HG02884 (cell line): ENCODE measurements around the gene VARS2.
"Not testable (repeated sequence)": the region's sequence is repeated elsewhere in the genome, so short reads cannot be mapped to it uniquely, and the experiment has no call there.

Experiments
- ATAC-seq: cut with Tn5 transposase; IDR thresholded peaks from one replicate; pipeline ENCODE4 v1.9.1; 2021; ENCODE audit warnings: mild to moderate bottlenecking, moderate library complexity; ENCODE audit not compliant: unreplicated experiment

VARS2 gene

DNA sequence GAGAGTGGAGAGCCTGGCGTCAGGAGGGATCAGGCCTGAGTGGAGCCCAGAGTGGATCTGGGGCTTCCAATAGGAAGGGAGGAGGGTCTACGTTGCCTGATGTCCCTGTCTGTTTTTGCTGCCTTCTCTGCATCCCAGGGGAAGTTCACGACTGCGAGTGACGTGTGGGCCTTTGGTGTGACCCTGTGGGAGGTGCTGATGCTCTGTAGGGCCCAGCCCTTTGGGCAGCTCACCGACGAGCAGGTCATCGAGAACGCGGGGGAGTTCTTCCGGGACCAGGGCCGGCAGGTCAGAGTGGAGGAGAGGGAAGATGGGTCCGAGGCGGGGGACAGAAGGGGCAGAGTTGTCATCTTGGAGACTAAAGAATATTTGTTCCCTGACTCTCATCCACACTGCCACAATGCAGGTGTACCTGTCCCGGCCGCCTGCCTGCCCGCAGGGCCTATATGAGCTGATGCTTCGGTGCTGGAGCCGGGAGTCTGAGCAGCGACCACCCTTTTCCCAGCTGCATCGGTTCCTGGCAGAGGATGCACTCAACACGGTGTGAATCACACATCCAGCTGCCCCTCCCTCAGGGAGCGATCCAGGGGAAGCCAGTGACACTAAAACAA lies 15.2 kb upstream of the VARS2 start:
- ATAC-seq, result no peak

GRCh38 chr6:30900863-30901417 lies 13.1 kb upstream of the VARS2 start:
- ATAC-seq, result no peak

- ATAC-seq, result no peak
These were observed 12.6 kb upstream of the VARS2 start for GRCh38 chr6:30901436-30901835.

DNA sequence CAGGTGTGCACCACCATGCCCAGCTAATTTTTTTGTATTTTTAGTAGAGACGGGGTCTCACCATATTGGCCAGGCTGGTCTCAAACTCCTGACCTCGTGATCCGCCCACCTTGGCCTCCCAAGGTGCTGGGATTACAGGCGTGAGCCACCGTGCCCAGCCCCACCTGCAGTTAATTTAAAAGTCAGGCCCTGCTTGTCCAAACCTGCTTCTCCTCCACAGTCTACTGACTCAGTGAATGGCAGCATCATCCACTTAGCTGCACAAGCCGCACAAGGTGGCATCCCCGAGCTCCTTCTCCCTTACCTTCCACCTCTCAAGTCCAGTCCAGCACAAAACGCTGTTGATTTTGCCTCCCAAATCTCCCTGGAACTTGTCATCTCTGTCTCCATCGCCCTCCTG lies 11.8 kb upstream of the VARS2 start:
- not testable (repeated sequence) for ATAC-seq

DNA sequence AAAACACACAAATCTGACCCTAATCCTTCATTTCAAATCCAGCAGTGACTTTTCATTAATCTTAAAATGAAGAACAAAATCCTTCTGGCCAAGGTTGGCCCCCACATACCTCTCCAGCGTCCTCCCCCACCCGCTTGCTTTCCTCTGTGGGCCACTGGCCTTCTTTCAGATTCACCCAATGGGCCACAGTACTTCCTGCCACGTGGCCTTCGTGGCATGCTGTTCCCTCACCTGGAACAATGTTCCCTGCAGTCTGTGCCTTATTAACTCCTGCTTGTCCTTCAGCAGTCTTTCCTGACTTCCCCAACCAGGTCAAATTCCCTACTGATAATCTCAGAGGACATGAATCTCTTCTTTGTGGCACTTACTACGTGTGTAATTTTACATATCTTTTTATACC lies 11.3 kb upstream of the VARS2 start:
- ATAC-seq, result no peak

- ATAC-seq, result no peak
These were observed 10.8 kb upstream of the VARS2 start for GRCh38 chr6:30903236-30903635.

GRCh38 chr6:30907290-30907757 lies 6.7 kb upstream of the VARS2 start:
- ATAC-seq, result not testable (repeated sequence)

DNA sequence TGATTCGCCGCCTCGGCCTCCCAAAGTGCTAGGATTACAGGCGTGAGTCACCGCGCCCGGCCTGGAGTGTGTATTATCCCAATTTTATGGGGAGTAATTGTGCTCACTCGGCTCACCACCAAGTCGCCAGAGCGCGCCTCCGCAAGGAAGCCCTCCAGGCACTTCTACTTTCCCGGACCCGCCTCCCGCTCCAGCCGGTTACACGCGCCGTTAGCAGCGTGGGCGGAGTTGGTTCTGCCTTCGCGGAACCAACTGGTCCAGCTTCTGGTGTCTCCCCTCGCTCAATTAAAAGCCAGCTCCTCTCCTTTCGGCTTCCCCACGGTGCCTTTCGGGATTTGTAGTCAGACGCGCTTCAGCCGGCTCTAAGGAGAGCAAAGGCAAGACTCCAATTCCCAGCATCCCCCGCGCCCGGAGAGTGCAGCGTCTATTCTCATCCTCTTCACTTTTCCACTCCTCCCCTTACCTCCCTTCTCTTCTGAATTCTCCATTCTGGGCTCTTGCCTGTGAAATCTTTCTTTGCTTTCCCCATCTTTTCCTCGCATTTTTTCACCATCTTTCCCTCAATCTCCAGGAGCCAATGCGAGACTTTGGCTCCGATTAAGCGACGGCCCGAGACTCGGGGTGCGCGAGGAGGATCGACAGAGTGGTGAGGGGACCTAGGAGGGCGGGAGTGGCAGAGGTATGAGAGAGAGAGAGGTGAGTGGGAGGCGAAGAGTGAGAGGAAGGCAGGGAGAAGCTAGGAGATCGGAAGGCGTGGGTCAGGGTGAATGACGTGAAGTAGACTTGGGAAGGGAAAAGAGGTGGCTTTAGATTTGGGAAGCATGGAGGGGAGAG lies 6.1 kb upstream of the VARS2 start, which contains the start of gene GTF2H4:
TSS of gene GTF2H4 (plus strand) at position 450 of the 834 bp plus-strand sequence.
- peak; percentile 83 for ATAC-seq

DNA sequence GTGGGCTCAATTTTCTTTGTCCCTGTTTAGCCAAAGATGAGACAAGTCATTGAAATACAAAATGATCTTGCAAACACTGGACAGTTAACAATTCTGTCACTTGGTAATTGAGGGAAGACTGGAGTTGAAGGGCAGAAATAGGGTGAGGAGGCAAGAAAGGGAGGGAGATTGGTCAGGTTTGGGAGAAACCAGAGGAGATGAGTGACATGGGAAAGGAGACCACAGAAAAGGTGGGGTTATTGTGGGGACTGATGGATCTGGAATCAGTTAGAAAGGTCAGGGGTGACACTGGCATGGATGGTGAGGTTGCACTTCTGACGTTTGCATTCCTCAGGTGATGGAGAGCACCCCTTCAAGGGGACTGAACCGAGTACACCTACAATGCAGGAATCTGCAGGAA lies 5.3 kb upstream of the VARS2 start:
- ATAC-seq, result no peak

DNA sequence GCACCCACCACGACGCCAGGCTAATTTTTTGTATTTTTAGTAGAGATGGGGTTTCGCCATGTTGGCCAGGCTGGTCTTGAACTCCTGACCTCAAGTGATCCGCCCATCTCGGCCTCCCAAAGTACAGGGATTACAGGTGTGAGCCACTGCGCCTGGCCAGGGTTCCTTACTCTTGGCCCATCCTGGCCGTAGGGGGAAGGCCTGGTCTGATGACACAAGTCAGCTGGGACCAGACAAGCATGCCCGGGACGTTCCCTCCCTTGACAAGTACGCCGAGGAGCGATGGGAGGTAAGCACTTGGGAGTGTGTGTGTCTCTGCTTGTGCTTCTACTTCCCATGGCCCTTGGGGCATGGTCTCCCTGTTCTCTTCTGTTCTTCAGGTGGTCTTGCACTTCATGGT lies 3.6 kb upstream of the VARS2 start:
- ATAC-seq, result not testable (repeated sequence)

GRCh38 chr6:30912746-30913520 lies 1.1 kb upstream of the VARS2 start:
- no peak for ATAC-seq

GRCh38 chr6:30913721-30914075 lies 340 bp upstream of the VARS2 start:
- ATAC-seq, result no peak

DNA sequence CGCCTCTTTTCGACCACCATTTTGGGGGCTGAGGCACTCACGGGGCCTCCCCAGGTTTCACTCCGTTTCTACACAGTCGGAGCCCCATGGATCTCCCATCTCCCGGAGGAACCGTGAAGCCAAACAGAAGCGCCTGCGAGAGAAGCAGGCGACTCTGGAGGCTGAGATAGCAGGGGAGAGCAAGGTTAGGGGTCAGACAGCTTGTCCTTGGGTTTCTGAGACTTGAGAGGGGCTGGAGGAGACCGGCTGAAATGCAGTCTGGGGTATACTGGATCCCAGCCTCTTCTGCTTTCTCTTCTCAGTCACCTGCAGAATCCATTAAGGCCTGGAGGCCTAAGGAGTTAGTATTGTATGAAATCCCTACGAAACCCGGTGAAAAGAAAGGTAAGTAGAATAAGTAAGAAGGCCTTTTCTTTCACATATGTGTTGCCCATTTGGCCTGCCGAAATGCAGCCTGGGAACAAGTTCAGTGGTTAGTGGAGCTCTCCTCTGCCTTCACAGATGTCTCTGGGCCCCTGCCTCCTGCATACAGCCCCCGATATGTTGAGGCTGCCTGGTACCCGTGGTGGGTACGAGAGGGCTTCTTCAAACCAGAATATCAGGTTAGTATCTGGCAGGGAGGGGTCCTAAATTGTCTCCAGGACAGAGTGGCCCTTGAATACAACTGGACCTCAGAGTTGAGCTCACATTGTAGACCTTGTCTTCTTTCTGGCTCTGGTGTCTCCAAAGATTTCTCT lies 984 bp downstream of the VARS2 start:
- no peak for ATAC-seq

GRCh38 chr6:30915591-30915946 lies 1.5 kb downstream of the VARS2 start:
- no peak for ATAC-seq

- no peak for ATAC-seq
These were observed 3.0 kb downstream of the VARS2 start for GRCh38 chr6:30917041-30917440.

DNA sequence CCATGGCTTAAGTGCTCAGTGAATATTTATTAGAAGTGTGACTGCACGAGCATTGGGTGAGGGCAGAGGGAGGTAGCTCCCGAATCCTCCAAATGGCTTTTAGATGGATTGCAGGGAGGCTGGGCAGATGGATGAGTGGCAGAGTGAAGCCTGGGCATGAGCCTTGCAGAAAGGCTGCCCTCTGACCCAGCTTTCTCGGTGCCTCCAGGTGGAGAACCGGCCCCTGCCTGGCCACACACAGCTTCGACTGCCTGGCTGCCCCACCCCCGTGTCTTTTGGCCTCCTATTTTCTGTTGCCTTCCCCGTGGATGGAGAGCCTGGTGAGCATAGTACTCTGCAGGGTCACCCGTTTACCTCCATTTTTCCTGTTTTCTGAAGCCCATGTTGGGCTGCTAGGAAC lies 3.4 kb downstream of the VARS2 start:
- no peak for ATAC-seq

DNA sequence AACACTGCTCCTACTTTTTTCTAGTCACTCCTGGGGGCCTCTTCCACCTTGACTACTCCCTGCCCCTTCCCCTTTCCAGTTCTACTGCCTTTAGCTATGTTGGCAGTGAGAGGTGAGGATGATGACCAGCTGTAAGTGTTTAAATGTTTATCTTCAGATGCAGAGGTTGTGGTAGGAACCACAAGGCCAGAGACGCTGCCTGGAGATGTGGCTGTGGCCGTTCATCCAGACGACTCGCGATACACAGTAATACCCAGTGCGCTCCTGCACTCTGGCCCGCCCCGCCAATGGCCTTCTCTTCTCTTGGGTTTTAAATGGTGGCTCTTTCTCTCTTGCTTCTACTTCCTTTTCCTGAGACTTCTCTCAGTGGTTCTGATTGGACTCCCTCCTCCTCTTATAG lies 4.6 kb downstream of the VARS2 start:
- no peak for ATAC-seq

DNA sequence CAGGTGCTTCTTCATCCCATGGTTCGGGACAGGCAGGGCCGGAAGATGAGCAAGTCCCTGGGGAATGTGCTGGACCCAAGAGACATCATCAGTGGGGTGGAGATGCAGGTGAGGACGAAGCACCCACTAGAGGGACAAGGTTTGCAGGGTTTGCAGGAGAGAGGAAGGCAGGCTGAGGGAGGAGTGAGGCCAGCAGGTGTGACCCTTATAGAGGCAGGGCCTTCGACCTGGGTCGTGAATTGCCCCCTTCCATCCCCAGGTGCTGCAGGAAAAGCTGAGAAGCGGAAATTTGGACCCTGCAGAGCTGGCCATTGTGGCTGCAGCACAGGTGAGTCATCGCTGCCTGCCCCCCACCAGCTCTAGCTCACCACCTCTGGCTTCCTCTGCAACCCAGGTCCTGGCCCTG lies 8.4 kb downstream of the VARS2 start:
- no peak for ATAC-seq

DNA sequence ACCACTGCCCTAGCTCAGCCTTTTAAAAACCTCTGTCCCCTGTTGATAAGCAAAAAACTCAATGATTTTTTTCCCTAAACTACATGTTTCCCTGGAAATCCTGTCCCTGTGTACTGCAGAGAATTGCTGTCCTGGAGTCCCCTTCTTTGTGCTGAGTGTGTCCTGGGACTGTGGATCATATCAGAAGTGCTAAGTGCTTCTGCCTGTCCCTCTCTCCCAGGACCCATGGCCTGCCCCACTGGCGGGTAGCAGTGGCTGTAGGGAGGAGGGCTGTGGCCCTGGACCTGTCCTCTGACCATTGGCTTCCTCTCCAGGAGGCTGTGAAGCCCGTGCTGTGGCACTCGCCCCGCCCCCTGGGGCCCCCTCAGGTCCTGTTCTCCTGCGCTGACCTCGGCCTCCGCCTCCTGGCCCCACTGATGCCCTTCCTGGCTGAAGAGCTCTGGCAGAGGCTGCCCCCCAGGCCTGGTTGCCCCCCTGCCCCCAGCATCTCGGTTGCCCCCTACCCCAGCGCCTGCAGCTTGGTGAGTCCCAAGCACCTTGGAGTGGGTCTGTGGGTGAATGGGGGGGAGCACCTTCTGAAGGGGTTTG lies 10.1 kb downstream of the VARS2 start:
- ATAC-seq, result not testable (repeated sequence)

GRCh38 chr6:30926644-30927043 lies 12.6 kb downstream of the VARS2 start:
- no peak for ATAC-seq
